Thoracic aorta (tissue), 2 donors: Measurements from ENCODE around the gene CACNG3. TPM values are rescaled to one million over a fixed set of nuclear protein-coding genes. Genes with fewer than 3 reads are reported as not detected.

ENCODE experiments used
- ATAC-seq: fragments of 150-250 bp; one replicate; pipeline ENCODE4 v1.8.0; 2017; ENCODE audit warnings: low read depth; ENCODE audit not compliant: insufficient number of reproducible peaks, low FRiP score
- DNase-seq: peaks from one replicate; pipeline ENCODE4 v3.0.0-alpha.2; 2020; ENCODE audit warnings: low spot score
- H3K27ac ChIP-seq, 2 donors: fragments of 200-600 bp; sonication (generic); 1 replicate in 1 of 2; 2 replicates in 1 of 2; pipeline ENCODE4 v1.5.1; 2016; ENCODE audit warnings: mild to moderate bottlenecking in 2 of 2, moderate library complexity in 2 of 2
- H3K27me3 ChIP-seq: fragments of 200-600 bp; sonication (generic); replicated peaks from 2 replicates; pipeline ENCODE4 v1.6.0; 2016; ENCODE audit warnings: mild to moderate bottlenecking; ENCODE audit not compliant: insufficient read depth
- H3K36me3 ChIP-seq: fragments of 200-600 bp; sonication (generic); one replicate; pipeline ENCODE4 v1.5.1; 2016
- H3K4me1 ChIP-seq, 2 donors: fragments of 200-600 bp; sonication (generic); 1 replicate in 1 of 2; 2 replicates in 1 of 2; pipeline versions ENCODE4 v1.5.1 to v1.6.0; 2016; ENCODE audit warnings: low read depth in 2 of 2, mild to moderate bottlenecking in 1 of 2; ENCODE audit not compliant: control insufficient read depth in 1 of 2
- H3K4me3 ChIP-seq: fragments of 200-600 bp; sonication (generic); 2 replicates; pipeline ENCODE4 v1.5.1; 2016; ENCODE audit warnings: mild to moderate bottlenecking
- H3K9me3 ChIP-seq: fragments of 200-600 bp; sonication (generic); 2 replicates; pipeline ENCODE4 v1.5.1; 2016
- total RNA-seq, 2 donors: library from RNA; depleted of rRNA; stranded (reverse); fragments of >200 nt; gene quantifications; one replicate each; pipeline versions ENCODE4 v1.1.0 to v1.2.3, GENCODE V29; 2016
- TF ChIP-seq, protein P1 (sequence below): fragments of 200-600 bp; sonication (generic); IDR thresholded peaks from one replicate; pipeline ENCODE4 v1.5.1; 2019; ENCODE audit warnings: antibody characterized with exemption

CACNG3 gene
- total RNA-seq, 2 donors from 2014 or later, result not detected

DNA sequence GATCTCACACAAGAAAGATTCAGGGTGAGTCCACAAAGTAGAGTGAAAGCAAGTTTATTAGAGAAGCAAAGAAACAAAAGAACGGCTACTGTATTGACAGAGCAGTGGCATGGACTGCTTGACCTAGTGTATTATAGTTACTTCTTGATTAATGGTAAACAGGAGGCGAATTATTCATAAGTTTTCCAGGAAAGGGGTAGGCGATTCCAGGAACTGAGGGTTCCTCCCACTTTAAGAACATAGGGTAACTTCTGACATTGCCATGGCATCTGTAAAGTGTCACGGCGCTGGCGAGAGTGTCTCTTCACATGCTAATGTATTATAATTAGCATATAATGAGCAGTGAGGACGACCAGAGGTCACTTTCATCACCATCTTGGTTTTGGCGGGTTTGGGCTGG is 93.2 kb downstream of the CACNG3 start:
- ATAC-seq, result no peak
- Histone ChIP-seq H3K4me3 (no peak overlapping the region), H3K27me3 (no peaks in the 10 kb centered on the region), H3K9me3 (no peaks in the 10 kb centered on the region), H3K4me1 (no peaks in the 10 kb centered on the region), H3K36me3 (no peaks in the 10 kb centered on the region), H3K27ac (no peak overlapping the region)
- TF ChIP-seq, protein P1, sequence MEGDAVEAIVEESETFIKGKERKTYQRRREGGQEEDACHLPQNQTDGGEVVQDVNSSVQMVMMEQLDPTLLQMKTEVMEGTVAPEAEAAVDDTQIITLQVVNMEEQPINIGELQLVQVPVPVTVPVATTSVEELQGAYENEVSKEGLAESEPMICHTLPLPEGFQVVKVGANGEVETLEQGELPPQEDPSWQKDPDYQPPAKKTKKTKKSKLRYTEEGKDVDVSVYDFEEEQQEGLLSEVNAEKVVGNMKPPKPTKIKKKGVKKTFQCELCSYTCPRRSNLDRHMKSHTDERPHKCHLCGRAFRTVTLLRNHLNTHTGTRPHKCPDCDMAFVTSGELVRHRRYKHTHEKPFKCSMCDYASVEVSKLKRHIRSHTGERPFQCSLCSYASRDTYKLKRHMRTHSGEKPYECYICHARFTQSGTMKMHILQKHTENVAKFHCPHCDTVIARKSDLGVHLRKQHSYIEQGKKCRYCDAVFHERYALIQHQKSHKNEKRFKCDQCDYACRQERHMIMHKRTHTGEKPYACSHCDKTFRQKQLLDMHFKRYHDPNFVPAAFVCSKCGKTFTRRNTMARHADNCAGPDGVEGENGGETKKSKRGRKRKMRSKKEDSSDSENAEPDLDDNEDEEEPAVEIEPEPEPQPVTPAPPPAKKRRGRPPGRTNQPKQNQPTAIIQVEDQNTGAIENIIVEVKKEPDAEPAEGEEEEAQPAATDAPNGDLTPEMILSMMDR, result no peak
- no peak for DNase-seq

DNA sequence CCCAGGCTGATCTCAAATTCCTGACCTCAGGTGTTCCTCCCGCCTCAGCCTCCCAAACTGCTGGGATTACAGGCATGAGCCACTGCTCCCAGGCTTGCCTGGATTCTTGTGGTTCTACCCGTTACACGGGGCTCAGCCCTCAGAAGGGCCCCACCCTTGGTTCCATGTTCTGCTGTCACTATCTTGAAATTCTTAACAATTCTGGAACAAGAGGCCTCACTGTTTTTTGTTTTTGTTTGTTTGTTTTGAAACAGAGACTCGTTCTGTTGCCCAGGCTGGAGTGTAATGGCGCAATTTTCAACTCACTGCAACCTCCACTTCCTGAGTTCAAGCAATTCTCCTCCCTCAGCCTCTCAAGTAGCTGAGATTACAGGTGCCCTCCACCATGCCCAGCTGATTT is 96.6 kb downstream of the CACNG3 start:
- no peaks in the 10 kb centered on the region for H3K4me1 ChIP-seq
- ATAC-seq, result no peak
- H3K36me3 ChIP-seq, result no peaks in the 10 kb centered on the region
- no peak overlapping the region for H3K4me3 ChIP-seq
- no peaks in the 10 kb centered on the region for H3K9me3 ChIP-seq
- no peak for DNase-seq
- H3K27me3 ChIP-seq, result no peaks in the 10 kb centered on the region
- TF ChIP-seq, protein P1, result no peak
- H3K27ac ChIP-seq, result no peak overlapping the region

DNA sequence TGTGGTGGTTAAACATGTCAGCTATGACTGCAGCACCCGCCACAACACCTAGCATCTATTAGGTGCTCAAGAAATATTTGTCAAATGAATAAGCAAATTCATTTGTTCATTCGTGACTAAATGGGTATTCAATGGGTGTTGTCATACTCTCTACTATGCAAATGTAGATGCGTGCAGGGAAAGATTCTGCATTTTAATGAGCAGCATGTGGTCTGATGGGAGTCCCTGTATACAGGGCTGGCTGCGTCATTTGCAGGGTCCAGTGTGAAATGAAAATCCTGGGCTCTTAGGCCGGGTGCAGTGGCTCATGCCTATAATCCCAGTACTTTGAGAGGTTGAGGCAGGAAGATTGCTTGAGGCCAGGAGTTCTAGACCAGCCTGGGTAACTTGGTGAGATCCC is 97.5 kb downstream of the CACNG3 start:
- Histone ChIP-seq H3K9me3 (no peaks in the 10 kb centered on the region), H3K27me3 (no peaks in the 10 kb centered on the region), H3K27ac (no peak overlapping the region), H3K4me1 (no peaks in the 10 kb centered on the region), H3K4me3 (no peak overlapping the region), H3K36me3 (no peaks in the 10 kb centered on the region)
- TF ChIP-seq, protein P1, result no peak
- ATAC-seq (no peak), DNase-seq (no peak)

DNA sequence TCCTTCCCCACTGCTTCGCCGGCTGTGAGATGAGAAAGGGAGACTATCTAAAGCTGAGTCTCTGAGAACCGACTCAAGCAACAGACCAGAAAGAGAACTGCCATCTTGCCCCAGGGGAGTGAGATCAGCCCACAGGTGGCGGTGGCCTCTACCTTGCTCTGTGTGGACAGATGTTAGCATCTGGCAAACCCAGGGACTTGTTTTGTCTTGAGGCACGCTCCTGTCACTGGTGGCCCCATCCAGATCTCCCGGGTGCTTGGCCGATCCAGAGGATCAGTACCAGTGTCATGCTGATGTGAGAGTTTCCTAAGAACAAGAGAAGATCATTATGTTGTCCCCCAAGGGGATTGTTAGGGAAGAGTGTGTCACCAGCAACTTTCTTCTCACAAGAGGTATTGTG is 101.4 kb downstream of the CACNG3 start:
- Histone ChIP-seq H3K9me3 (no peaks in the 10 kb centered on the region), H3K27me3 (no peaks in the 10 kb centered on the region), H3K36me3 (no peaks in the 10 kb centered on the region), H3K4me3 (no peak overlapping the region), H3K4me1 (no peaks in the 10 kb centered on the region), H3K27ac (no peak overlapping the region)
- TF ChIP-seq, protein P1, result no peak
- ATAC-seq, result no peak
- DNase-seq, result no peak

DNA sequence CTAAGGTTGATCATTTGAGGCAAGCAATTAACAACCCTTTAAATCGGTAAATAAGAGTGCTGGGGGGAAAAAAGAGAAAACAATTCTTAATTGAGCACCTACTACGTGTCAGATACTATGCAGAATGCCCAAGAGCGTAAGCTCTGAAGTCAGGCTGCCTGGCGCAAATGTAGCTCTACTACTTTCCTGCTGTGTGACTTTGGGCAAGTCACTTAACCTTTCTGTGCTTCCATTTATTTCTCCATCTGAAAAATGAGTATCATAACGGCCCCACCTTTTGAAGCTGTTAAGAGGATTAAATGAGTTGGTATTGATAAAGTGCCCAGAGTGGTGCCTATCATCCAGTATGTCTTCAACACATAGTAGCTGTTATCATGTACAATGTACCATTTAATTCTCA is 102.0 kb downstream of the CACNG3 start:
- TF ChIP-seq, protein P1, result no peak
- H3K27me3 ChIP-seq, result no peaks in the 10 kb centered on the region
- H3K4me1 ChIP-seq, result no peaks in the 10 kb centered on the region
- H3K9me3 ChIP-seq, result no peaks in the 10 kb centered on the region
- H3K36me3 ChIP-seq, result no peaks in the 10 kb centered on the region
- H3K4me3 ChIP-seq, result no peak overlapping the region
- DNase-seq (no peak), ATAC-seq (no peak)
- no peak overlapping the region for H3K27ac ChIP-seq
